ENCODE results near the gene TMIE.

The TMIE gene

DNA sequence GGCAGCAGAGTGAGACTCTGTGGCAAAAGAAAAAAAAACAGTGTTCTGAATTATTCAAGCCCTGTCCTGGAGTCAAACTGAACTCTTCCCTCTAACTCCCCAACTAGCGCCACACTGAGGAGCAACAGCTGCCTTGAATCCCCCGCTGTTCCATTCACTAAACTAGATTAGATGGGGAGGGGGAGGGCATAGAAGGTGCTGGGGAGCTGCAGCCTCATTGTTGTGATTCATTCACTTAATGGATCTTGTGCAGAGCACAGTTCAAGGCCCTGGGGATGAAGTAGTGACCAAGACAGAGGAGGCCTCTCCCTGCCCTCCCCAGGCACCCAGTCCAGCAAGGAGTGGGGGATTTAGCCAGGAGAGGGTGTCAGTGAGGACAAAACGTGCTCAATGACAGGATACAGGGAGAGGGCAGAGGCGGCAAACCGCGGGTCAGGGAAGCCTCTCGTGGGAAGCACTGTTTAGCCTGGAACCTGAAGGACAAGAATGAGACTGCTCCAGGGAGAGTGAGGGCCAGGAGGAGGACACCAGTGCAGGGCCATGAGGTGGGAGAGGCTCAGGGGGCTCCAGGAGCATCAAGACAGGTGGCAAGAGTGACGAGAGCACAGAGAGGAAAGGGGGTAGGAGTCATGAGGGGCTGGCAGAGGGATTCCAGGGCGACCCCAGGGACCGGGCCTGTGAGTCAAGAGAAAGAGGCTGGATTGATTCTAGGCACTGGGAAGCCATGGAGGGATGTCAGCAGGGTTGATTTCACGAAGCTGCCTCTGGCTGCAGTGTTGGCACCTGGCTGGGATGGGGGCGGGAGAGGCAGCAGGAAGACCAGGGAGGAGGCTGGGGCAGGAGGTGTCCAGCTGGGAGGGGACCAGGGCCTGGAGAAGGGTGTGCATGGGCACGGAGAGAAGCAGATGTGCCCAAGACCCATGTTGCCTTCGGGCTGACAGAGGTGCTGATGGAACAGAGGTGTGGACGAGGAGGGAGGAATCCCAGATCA is 39.1 kb upstream of the TMIE start:
- H3K27ac ChIP-seq = no peak overlapping the region
- TF ChIP-seq, protein P1, sequence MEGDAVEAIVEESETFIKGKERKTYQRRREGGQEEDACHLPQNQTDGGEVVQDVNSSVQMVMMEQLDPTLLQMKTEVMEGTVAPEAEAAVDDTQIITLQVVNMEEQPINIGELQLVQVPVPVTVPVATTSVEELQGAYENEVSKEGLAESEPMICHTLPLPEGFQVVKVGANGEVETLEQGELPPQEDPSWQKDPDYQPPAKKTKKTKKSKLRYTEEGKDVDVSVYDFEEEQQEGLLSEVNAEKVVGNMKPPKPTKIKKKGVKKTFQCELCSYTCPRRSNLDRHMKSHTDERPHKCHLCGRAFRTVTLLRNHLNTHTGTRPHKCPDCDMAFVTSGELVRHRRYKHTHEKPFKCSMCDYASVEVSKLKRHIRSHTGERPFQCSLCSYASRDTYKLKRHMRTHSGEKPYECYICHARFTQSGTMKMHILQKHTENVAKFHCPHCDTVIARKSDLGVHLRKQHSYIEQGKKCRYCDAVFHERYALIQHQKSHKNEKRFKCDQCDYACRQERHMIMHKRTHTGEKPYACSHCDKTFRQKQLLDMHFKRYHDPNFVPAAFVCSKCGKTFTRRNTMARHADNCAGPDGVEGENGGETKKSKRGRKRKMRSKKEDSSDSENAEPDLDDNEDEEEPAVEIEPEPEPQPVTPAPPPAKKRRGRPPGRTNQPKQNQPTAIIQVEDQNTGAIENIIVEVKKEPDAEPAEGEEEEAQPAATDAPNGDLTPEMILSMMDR (IDR thresholded peaks at IDR 0.05) = no peak
- TF ChIP-seq ZFX (IDR thresholded peaks at IDR 0.05; ENCODE audit: borderline replicate concordance) = no peak

DNA sequence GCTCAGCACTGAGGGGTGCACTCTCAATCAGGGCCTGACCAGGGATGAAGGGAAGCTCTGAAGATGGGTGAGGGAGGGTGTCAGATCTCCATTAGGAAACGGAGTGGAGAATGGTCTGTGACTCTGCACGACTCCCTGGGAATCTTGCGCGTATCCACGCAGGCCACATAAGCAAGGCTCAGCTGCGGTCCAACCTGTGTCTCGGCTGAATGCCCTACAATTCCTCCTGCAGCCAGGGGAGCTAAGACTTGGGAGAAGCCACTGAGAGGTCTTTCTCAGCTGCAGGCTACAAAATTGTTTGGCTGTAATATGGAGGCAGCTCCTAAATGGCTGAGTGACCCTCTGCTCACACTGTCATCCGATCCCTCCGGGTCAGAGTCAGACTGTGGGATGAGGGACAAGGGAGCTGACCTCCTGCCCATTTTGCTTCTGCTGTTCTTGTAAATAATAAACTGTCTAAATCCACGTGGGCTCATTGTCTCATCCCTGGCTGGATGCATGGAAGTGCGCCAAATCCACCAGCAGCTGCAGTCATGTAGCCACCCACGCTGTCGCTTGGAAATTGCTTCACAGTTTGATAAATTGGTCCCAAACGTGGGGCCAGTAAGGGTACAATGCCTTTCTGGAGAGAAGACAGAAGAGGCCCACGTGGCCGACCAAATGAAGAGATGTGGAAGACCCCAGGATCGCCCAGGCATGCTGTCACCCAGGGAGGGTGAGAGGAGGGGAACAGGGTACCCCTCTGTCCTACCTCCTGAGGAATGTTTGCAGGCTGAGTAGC is 38.2 kb upstream of the TMIE start:
- H3K27ac ChIP-seq = no peak overlapping the region
- TF ChIP-seq, protein P1 (IDR thresholded peaks at IDR 0.05) = no peak

DNA sequence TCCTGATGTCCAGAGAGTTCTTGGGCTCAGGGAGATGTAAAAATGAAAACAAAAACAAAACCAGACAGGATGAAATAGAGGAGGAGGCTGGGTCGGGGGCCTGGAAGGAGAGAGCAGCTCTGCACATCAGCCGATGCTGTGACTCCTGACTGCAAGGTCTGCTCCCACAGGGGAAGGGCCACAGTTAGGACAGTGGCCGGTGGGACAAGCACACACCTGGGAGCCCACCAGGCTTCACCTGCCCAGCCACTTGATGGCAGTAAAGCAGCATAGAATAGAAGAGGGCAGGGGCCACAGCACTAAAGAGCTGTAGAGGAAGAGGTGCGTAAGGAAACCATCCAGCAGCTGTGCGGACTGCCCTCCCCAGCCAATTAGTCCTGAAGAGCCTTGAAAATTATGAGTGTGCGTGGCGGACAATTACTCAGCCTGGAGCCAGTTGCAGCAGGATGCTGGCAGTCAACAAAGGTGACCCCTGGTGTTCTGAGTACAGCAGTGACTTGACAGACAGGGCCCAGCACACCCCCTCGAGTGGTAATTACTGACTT is 37.5 kb upstream of the TMIE start:
- no peak for TF ChIP-seq ZFX (IDR thresholded peaks at IDR 0.05; ENCODE audit: borderline replicate concordance)
- TF ChIP-seq, protein P1 (IDR thresholded peaks at IDR 0.05) = peak; percentile 49
- H3K27ac ChIP-seq = no peak overlapping the region

DNA sequence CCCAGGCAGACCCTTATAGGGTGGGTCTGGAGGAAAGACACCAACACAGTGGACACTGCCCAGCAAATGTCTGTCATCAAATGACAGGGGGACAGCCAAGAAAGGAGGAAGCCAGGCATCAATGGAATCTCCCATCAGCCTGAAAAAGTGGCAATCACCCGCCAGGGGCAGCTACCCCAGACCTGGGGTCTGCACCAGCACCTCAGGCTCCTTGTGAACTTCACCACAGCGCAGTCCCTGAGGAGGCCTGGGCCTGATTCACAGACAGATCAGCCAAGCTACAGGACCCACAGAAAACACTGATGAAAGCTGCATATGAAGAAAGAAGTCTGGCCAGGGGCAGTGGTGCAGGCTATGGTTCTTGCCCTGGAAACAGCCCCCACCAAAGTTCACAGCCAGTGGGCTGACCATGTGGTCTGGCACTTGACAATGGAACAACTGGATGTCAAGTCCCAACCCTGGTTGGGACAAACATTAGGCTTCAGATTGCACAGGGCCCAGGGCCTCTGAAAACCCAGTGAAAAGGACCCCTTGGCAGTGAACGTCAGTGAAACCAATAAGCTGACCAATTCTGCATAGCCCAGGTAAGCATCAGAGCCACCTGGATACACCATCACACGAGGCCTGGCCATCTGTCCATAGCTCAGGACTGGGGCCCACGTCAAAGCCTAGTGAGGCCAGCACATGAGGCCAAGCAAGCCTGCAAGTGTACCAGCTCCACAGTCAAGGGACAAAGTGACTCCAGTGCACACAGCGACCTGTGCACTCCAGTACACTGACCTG is 36.8 kb upstream of the TMIE start:
- no peak overlapping the region for H3K27ac ChIP-seq
- TF ChIP-seq, protein P1 (IDR thresholded peaks at IDR 0.05) = no peak
- no peak for TF ChIP-seq ZFX (IDR thresholded peaks at IDR 0.05; ENCODE audit: borderline replicate concordance)

DNA sequence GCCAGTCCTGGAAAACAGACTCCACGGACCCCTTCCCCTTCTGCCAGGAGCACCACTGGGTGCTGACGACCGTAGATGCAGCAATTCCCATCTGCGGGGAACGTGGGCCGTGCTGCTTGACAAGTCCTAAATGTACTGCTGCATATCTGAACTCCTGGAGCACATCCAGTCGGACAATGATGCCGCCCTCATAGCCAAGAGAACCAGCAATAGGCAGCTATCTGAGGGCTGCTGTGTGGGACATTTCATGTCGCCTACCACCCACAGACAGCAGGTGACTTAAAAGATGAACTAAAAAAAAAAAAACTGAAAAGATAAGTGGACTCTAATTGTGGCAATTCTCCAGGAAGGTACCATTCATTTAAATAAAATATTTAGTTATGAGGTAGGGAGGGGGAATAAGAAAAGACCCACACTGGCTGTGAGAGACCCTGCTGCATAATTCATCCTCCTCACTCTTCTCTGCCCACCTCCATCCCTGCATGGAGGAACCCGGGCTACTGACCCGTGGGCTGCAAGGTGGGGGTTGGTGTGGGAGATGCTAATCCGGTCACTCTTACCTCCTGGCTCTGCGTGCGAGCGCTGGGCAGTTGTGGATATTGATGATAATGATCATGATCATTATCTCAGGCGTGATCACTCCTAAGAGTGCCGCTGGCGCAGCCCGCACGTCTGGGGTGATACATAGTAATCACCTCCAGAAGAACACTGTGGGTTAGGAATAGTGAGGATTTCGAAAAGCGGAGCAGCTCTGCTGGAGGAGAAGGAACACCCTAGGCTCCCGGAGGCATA is 36.0 kb upstream of the TMIE start:
- H3K27ac ChIP-seq = no peak overlapping the region
- no peak for TF ChIP-seq ZFX (IDR thresholded peaks at IDR 0.05; ENCODE audit: borderline replicate concordance)
- TF ChIP-seq, protein P1 (IDR thresholded peaks at IDR 0.05) = no peak

DNA sequence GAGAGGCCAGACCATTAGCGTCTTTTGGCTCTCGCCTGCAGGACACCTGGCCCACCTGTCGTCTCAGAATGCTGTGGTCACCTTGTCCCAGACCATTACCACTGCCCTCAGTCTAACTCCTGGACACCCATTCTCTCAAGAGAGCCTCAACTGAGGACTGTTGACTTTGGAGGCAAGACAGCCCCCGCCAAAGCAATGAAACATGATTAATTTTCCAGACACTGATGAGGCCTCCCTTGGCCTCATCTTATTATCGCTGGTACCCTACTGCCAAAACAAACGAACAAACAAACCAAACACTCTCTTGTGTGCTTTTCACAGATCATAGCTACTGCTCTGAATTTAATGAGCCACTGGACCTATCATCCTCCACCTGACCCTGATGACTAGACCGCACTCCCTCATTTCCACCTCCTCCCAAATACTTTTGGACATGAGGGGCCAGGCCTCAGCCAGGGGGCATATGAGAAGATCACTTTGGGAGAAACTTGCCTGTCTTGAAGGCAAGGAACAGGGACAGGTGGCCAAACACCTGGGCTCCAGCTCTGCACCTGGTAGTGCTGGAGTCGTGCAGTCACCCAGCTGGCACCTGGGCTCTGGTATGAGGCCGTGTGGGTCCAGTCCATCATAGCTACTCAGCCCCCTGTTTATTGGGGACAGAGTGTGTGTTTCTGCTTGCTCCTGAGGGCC is 35.3 kb upstream of the TMIE start:
- no peak overlapping the region for H3K27ac ChIP-seq
- TF ChIP-seq, protein P1 (IDR thresholded peaks at IDR 0.05) = no peak
- no peak for TF ChIP-seq ZFX (IDR thresholded peaks at IDR 0.05; ENCODE audit: borderline replicate concordance)
